GM18858 (cell line): ENCODE results near the gene PSKH1.
A peak's percentile ranks its signal among the peaks of the same experiment; 100 is the strongest.
"Not testable (repeated sequence)": the region's sequence is repeated elsewhere in the genome, so short reads cannot be mapped to it uniquely, and the experiment has no call there.

ENCODE experiments used
- ATAC-seq: cut with Tn5 transposase; IDR thresholded peaks from one replicate; pipeline ENCODE4 v1.9.1; 2021; ENCODE audit not compliant: unreplicated experiment

The PSKH1 gene

DNA sequence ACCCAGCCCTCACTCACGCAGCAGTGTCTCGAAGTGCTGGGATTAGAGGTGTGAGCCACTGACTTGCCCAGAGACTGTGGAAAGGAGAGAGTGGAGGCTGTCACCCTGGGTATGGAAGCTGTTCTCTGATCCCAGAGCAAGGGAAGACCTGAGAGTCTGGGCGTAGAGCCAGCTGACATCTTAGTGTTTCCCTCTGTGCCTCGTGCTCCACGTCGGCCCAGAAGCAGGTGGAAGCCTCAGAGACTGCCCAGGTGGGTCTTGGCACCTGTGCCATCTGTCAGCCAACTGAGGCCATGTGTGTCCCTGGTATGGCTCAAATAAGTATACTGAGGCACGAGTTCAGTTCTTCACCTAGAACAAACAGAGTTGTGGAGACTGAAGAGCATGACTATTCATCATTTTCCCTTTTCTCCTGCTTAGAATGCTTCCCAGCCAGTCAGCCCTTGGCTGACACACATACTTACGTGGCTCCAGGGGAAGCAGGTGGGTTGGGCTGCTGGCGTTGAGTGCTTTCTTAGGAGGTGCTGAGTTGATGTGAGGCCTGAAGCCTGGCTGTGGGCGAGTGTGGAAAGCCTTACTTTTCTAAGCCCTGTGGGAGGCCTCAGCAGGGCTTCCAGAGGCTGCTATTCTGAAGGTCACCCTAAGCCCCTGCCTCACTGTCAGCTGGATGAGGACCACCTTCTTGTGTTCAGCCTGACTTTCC lies 30.5 kb downstream of the PSKH1 start:
- ATAC-seq = no peak

DNA sequence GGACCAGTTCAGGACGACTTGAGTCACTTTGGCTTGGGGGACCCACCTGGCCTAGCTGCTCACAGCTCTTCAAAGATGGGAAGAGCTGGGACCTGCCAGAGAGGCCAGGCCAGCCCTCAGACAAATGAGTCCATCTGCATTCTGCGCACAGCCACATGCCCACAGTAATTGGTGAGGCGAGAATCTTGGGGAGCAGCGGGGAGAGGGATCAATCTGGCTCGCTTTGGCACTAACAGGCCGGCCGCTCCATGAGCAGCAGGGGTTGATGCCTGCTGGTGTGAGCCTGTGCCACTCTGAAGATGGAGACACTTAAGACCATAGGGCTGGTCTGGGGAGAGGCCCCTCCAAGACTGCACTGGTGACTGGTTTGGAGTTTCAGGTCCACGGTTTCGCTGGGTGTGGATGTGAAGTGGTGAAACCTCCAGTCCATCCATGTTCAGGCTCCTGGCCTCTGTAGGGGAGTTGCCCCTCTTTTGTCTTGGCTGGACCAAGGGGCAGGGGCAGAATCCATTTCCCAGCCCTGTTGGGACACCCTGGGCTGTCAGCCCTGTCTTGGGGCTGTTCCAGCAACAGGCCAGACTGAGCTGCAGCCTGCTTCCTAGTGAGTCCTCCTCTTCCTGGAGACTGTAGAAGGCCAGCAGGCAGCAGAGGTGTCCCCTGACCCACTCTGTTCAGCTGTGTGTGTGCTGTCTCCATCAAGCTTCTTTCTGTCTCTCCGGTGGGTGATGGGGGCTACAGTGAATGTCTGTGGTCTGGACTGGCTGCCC lies 31.3 kb downstream of the PSKH1 start:
- no peak for ATAC-seq

DNA sequence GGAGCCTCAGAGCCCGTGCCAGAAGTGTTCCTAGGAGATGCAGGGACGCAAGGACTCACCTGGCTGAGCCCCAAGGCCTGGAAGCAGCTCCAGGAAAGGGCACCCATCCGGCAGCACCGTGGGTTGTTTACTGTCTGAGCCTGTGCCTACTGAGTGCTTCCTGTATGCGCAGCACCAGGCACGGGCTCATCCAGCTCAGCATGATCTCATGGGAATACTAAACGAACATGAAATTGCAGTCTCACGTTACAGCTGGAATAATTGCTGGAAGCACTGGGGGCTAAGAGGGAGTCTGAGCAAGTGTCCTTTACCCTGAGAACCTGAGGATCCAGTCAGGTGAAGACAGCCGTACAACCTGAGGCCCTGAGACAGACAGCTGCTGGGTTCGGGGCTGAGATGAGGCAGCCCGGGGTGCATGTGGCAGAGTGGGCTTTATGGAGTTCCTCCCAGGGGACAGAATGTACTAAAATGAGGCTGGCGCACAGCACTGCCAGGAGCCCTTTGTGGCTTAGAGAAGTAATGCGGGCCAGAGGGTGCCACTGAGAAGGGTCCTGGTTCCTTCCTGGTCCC lies 33.2 kb downstream of the PSKH1 start:
- ATAC-seq = no peak

DNA sequence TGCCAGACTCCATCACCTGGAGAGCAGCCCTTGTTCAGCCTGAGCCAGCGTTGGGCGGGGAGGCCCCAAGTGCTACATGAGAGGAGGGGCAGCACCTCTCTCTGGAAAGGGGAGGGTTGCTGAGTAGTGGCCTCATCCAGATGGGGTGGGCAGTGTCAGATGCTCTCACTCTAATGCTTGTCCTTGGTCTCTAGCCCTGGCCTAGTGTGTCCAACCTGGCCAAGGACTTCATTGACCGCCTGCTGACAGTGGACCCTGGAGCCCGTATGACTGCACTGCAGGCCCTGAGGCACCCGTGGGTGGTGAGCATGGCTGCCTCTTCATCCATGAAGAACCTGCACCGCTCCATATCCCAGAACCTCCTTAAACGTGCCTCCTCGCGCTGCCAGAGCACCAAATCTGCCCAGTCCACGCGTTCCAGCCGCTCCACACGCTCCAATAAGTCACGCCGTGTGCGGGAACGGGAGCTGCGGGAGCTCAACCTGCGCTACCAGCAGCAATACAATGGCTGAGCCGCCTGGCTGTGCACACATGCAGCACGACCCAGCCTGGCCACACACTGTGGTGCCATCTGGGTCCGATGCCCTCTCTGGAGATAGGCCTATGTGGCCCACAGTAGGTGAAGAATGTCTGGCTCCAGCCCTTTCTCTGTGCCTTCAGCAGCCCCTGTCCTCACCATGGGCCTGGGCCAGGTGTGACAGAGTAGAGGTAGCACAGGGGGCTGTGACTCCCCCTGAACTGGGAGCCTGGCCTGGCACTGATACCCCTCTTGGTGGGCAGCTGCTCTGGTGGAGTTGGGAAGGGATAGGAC lies 34.3 kb downstream of the PSKH1 start:
- ATAC-seq = no peak

DNA sequence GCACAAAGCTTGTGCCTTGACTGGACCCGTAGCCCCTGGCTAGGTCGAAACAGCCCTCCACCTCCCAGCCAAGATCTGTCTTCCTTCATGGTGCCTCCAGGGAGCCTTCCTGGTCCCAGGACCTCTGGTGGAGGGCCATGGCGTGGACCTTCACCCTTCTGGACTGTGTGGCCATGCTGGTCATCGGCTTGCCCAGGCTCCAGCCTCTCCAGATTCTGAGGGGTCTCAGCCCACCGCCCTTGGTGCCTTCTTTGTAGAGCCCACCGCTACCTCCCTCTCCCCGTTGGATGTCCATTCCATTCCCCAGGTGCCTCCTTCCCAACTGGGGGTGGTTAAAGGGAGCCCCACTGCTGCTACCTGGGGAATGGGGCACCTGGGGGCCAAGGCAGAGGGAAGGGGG lies 35.1 kb downstream of the PSKH1 start:
- no peak for ATAC-seq

DNA sequence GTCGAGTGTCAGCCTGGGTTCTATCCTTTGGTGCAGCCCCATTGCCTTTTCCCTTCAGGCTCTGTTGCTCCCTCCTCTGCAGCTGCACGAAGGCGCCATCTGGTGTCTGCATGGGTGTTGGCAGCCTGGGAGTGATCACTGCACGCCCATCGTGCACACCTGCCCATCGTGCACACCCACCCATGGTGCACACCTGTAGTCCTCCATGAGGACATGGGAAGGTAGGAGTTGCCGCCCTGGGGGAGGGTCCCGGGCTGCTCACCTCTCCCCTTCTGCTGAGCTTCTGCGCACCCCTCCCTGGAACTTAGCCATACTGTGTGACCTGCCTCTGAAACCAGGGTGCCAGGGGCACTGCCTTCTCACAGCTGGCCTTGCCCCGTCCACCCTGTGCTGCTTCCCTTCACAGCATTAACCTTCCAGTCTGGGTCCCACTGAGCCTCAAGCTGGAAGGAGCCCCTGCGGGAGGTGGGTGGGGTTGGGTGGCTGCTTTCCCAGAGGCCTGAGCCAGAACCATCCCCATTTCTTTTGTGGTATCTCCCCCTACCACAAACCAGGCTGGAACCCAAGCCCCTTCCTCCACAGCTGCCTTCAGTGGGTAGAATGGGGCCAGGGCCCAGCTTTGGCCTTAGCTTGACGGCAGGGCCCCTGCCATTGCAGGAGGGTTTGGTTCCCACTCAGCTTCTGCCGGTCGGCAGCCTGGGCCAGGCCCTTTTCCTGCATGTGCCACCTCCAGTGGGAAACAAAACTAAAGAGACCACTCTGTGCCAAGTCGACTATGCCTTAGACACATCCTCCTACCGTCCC lies 35.7 kb downstream of the PSKH1 start:
- no peak for ATAC-seq

DNA sequence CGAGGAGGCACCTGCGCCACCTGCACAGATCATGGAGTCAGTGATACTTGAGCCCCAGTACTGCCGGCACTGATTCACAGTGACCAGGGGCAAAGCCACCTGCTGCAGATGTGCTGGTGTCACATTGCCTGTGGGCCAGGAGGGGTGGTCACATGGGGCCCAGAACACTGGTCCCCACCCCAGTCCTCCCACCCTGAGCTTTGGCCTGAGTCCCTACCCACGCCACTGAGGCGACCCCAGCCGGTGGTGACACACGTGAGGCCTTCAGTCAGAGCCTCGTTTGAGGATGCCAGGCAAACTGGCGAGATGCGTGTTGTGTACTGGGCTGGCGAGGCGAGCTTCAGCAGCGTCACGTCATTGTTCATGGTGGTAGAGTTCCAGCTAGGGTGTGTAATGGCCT lies 37.1 kb downstream of the PSKH1 start:
- ATAC-seq = no peak

DNA sequence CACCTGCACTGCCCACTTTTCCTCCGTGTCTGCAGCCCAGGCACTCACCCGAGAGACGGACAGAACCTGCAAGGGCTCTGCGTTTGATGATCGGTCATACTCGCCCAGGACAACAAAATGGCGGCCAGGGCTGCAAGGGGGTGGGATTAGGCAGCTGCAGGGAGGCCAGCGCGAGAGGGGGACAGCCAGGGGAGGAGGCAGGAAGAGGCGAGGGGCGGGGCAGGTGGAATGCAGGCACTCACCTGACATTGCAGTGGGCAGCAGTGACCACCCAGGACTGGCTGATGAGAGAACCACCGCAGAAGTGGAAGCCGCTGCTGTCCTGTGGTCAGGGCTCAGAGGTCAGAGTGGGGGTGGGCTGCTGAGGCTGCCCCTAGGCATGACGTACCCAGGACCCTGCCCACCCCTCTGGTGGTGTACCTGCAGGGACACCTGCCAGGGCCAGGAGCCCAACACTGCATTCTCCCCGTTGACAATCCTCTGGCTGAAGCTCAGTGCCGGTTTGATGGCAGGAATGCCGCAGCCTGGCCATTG lies 37.7 kb downstream of the PSKH1 start:
- no peak for ATAC-seq

DNA sequence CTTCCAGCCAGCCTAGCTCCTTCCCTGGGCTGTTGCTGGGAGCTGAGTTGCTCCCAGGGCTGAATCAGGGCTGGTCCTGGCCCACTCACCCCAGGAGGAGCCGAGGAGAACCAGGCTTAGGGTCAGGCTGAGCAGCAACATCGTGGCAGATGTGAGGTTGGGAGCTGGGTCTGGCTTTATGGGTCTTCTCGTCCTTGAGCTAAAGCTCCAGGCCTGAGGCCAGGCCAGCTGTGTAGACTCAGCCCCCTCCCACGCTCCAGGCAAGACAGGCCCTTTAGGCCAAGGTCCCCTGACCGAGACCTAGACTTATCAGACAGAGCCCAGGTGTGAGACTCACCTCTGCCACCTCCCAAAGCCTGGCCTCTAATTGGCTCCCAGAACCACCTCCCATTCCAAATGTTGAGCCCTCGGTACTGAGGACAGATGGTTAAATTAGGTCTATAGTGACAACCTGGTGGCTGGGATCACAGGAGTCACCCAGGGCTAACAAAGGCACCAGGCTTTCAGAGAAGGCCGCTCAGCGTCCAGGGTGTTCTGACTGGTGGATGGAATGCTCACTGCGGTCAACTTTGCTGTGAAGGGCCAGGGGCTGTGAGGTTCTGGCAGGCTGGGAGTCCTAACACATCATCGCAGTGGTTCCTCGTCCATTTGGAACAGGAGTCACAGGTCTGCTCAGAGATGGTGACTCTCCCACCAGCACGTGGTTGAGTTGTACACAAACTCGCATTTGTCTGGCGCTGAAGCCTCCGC lies 38.8 kb downstream of the PSKH1 start, which contains the start of gene CTRL:
CTRL (minus strand) TSS at position 151 of the 750 bp plus-strand sequence; CDS start at position 141, 10 bp downstream.
- ATAC-seq = no peak

DNA sequence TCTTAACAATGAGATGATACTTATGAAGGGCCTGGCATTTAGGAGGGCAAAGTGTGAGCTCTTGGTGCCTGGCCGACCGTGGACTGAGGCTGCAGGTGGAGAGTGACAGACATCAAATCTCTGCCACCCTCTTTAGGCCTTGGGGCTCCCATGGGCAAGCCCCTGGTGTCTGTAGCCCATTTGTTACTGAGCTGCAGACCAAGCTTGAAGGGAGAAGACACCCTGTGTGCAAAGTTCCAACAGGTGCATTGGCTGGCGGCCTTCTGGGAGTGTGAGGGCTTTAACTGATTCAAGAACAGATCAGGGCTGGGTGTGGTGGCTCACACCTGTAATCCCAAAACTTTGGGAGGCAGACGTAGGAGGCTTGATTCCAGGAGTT lies 39.4 kb downstream of the PSKH1 start:
- ATAC-seq = no peak

DNA sequence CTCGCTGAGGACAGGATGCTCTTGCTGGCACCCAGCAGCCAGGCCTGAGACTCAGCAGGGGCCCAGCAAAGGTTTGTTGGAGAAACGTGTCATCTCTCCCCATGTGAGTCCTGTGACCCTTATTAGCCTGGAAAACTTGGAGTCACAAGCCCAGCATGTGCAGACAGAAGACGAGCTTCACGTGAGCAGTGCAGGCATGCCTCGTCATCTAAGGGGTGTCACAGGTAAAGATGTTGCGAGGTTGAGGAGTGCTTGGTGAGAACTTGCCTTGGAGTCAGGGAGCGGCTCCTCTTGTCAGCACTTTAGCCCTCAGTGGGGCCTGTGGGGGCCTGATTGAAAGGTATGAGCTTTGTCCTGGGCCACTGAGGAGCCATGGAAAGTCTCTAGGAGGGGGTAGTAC lies 40.8 kb downstream of the PSKH1 start:
- no peak for ATAC-seq

DNA sequence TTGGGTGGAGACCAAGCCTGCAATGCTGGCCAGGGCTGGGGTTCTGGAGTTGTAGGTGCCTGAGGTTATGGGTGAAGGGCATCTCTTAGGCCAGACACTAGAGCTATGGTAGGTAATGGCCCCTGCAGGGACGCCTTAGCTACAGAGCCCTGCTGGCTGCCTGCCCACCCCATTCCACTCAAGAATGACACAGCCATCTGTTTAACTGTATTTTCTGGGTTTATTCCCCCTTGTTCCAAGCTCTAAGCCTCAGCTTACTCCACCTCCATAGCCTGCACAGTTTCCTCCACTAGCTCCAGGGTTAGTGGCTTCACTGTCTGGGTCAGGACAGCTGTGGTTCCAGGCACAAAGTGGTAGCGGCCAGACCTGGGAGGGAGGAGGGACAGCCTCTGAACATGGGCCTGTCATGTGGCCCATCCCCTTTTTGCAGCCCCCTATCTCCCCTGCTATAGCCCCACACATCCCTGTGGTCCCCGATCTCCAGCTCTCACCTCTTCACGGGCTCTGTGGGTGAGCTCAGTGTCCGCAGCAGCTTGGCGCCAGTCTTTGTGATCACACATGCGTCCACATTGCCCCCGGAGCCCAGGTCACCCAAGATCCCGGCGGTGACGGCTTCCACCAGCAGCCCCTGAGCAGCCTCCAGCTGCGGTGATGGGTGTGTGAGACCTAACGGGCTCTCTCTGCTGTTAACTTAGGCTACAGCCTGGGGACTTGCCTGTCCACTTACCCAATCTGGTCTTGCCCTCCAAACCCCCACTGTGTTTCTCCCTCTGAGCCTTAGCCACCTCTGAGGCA lies 41.4 kb downstream of the PSKH1 start:
- ATAC-seq = no peak

DNA sequence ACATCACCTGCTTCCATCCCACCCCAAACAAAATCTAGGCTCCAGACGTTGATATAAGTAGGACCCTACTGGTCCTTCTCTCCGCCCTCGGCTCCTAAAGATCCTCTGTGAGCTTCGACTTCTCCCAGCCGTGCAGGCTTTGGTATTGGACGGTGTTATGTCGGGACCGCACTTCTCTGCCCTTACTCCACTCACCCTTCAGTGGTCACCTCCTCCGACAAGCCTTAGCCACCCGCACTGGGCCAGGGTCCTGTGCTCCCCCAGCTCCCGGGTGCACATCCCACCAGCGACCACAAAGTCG lies 42.0 kb downstream of the PSKH1 start:
- no peak for ATAC-seq

DNA sequence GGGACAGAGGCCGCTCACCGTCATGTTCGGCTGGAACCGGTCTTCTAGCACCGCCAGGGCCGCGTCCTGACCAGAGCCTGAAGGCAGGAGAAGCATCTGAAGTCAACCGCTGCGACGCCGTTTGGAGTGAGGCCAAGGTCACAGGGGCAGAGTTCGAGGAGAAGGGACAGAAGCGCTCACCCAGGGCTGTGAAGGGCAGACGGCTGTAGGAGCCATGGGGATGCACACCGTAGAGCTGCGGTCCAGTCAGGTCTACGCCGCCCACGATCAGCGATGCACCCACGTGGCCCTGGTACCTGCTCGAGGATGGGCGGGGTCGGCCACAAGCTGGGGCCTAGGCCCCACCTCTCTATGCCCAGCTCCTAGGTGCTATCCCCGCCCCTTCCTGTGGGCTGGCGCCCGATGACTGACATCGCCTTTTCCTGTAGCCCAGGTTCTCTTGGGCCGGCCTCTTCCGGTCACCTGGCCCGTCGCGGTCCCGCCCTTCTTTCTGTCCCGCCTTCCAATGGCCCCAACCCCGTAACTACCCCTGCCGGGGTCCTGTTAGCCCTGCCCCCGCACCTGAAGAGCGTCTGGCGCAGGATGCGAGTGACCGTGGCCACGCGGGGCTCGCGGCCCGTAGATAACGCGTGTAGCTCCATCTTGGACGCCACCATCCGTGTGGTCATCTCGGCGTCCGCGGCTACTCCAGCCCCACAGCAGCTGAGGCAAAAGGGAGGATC lies 42.5 kb downstream of the PSKH1 start:
- peak; percentile 89 for ATAC-seq

DNA sequence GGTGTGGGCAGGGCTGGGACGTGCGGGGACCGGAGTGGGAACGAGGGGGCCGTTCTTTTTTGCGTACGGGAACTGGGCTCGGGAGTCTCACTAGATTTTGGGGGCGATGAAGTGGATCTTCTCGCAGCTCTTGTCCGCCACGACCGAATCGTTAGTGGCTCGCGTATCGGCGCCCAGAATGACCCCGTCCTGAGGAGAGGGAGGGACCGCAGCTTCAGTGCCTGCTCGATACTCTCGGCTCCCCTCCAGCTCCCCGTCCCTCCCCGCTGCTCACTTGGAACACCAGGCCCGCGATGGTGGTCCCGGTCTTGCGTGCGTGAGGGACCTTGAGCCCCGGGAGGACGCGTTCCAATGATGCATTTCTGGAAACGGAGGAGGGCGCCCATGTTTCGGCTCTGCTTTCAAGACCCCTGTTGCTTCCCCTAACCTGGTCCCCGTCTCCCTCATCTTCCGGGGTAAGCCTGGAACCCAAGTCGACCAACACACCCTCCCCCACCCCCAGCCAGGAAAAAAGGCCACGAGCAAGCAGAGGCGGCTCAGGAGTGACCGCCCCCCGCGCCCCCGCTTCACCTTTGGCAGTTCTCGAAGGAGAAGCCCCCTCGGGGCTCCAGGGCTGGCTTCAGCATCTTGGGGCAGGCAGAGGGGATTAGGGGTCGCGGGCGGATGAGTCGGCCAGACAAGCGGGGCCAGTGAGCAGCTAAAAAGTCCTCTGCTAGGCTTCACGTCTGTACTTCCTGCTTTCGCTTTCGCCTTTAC lies 43.2 kb downstream of the PSKH1 start, which contains the start of gene PSMB10:
PSMB10 (minus strand) TSS at position 727 of the 756 bp plus-strand sequence; CDS start at position 626, 101 bp downstream.
- ATAC-seq = no peak

DNA sequence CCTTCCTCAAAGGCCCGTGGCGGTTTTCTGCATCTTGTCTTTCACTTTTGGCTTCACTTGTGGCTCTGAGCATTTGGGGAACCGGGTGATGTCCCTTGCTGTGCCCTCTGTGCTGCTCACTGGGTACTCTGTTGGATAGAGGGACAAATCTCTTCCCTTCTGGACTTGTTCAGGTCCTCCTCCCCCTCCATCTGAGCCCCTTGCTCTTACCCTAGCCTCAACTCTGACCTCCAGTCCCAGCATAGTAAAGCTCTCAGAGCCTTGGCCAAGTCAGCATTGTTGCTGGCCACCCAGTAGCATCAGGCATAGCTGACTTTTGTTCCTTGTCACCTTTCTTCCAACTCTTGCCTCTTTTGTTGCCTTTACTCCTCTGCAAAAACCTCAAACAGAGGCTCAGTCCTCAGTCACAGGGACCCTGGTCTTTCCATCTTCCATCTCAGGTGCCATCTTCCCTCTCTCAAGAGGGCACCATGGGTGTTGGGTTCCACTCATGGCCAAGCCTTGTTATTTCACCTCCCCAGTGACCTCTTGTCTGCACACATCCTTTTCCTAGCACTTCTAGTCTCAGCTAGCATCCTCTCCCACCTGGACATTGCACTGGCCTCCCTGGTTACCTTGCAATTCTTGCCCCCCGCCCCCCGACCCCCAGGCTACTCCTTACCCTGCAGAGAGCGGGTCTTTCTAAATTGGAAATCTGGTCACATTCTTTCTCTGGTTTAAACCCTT lies 44.0 kb downstream of the PSKH1 start:
- ATAC-seq = peak; percentile 51

DNA sequence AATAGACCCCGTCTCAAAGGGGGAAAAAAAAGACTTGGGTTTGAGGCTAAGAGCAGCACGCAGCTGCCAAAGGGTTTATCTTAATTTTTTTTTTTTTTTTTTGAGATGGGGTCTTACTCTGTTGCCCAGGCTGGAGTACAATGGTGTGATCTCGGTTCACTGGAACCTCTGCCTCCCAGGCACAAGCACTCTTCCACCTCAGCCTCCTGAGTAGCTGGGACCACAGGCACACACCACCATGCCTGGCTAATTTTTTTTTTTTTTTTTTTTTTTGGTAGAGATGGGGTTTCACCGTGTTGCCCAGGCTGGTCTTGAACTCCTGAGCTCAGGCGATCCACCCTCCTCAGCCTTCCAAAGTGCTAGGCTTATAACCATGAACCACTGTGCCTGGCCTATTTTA lies 44.7 kb downstream of the PSKH1 start:
- not testable (repeated sequence) for ATAC-seq
